Stimulated activated naive CD8-positive, alpha-beta T cell treated with anti-CD3 and anti-CD28 coated beads, Interleukin-15, amount 100 ng/mL, for 72 hours (primary cell): ENCODE data around the gene PPFIBP1.
"Not testable (repeated sequence)": the region's sequence is repeated elsewhere in the genome, so short reads cannot be mapped to it uniquely, and the experiment has no call there.

Experiments
- ATAC-seq: fragments of 150-1000 bp; cut with Tn5 transposase; 2 replicates; pipeline ENCODE4 v1.10.0; 2021; ENCODE audit warnings: mild to moderate bottlenecking, moderate library complexity
- DNase-seq, 2 donors: peaks; one replicate each; pipeline ENCODE4 v3.0.0; 2021 to 2022
- H3K27ac Mint-ChIP-seq, 2 donors: one replicate each; pipeline ENCODE4 v1.8.0; 2022; ENCODE audit warnings: mild to moderate bottlenecking in 2 of 2, mixed read lengths in 2 of 2, moderate library complexity in 2 of 2
- H3K27me3 Mint-ChIP-seq: one replicate; pipeline ENCODE4 v1.8.0; 2022; ENCODE audit warnings: mixed read lengths
- H3K4me1 Mint-ChIP-seq: one replicate; pipeline ENCODE4 v1.8.0; 2022; ENCODE audit warnings: mild to moderate bottlenecking, mixed read lengths
- H3K4me3 Mint-ChIP-seq, 2 donors: one replicate each; pipeline ENCODE4 v1.8.0; 2022; ENCODE audit warnings: mild to moderate bottlenecking in 2 of 2, mixed read lengths in 2 of 2, moderate library complexity in 1 of 2
- H3K9me3 Mint-ChIP-seq, 2 donors: one replicate each; pipeline ENCODE4 v1.8.0; 2022; ENCODE audit warnings: mixed read lengths in 2 of 2

The PPFIBP1 gene

GRCh38 chr12:27730097-27730588, 206.1 kb downstream of the PPFIBP1 start:
- no peaks in the 10 kb centered on the region for H3K4me1 Mint-ChIP-seq
- H3K9me3 Mint-ChIP-seq = no peaks in the 10 kb centered on the region
- DNase-seq (no peak), ATAC-seq (no peak)
- H3K27me3 Mint-ChIP-seq = no peaks in the 10 kb centered on the region
- H3K27ac Mint-ChIP-seq = no peak overlapping the region
- H3K4me3 Mint-ChIP-seq = no peak overlapping the region

- ATAC-seq = peak; percentile 74
- Mint-ChIP-seq H3K27me3 (no peaks in the 10 kb centered on the region), H3K27ac (no peak overlapping the region), H3K4me1 (no peaks in the 10 kb centered on the region), H3K4me3 (no peak overlapping the region), H3K9me3 (no peaks in the 10 kb centered on the region)
- DNase-seq = peak in 1 of 2 donors; percentile 19
These were observed 208.3 kb downstream of the PPFIBP1 start for GRCh38 chr12:27732281-27732680.

GRCh38 chr12:27733052-27733656, 209.1 kb downstream of the PPFIBP1 start:
- Mint-ChIP-seq H3K4me3 (no peak overlapping the region), H3K4me1 (no peaks in the 10 kb centered on the region), H3K27me3 (no peaks in the 10 kb centered on the region), H3K9me3 (no peaks in the 10 kb centered on the region), H3K27ac (no peak overlapping the region)
- DNase-seq (peak in 1 of 2 donors; percentile 31), ATAC-seq (peak; percentile 60)

GRCh38 chr12:27733791-27734190, 209.8 kb downstream of the PPFIBP1 start:
- Mint-ChIP-seq H3K4me3 (no peak overlapping the region), H3K27ac (no peak overlapping the region), H3K27me3 (no peaks in the 10 kb centered on the region), H3K9me3 (no peaks in the 10 kb centered on the region), H3K4me1 (peaks cover 6% of the 10 kb centered on the region)
- DNase-seq (no peak), ATAC-seq (no peak)

- H3K27ac Mint-ChIP-seq, H3K4me3 Mint-ChIP-seq, ATAC-seq, DNase-seq, H3K9me3 Mint-ChIP-seq, H3K27me3 Mint-ChIP-seq: not testable (repeated sequence)
- H3K4me1 Mint-ChIP-seq = peaks cover 11% of the 10 kb centered on the region
These were observed 210.3 kb downstream of the PPFIBP1 start for GRCh38 chr12:27734321-27734720.

- no peaks in the 10 kb centered on the region for H3K27me3 Mint-ChIP-seq
- no peaks in the 10 kb centered on the region for H3K9me3 Mint-ChIP-seq
- DNase-seq (no peak), ATAC-seq (no peak)
- H3K4me3 Mint-ChIP-seq = no peak overlapping the region
- H3K27ac Mint-ChIP-seq = peak overlapping the region in 1 of 2 donors; percentile 42
- H3K4me1 Mint-ChIP-seq = peaks cover 18% of the 10 kb centered on the region
These were observed 219.6 kb downstream of the PPFIBP1 start for GRCh38 chr12:27743601-27744000.
